PC-3 (cell line): ENCODE data around the gene RBMS2. TPM values are rescaled to one million over a fixed set of nuclear protein-coding genes. Genes with fewer than 3 reads are reported as not detected.

ENCODE experiments used
- ATAC-seq: fragments of 200-7000 bp; cut with Tn5 transposase; 2 replicates; pipeline ENCODE4 v1.9.1; 2020; ENCODE audit warnings: mild to moderate bottlenecking, moderate library complexity
- BruUV-seq: library from RNA; stranded (reverse); fragments of 400-500 nt; replicated peaks from 2 replicates; lab custom pipeline; 2021; lab: Mats Ljungman, UMichigan
- CTCF ChIA-PET: fragments of 300-600 bp; sonication (Branson Sonifier 250); formaldehyde crosslinking; loops from one replicate; lab custom pipeline; 2022; ENCODE audit warnings: antibody characterized with exemption; lab: Charles Lee
- POLR2A ChIA-PET: fragments of 300-600 bp; sonication (Branson Sonifier 250); formaldehyde crosslinking; loops from one replicate; lab custom pipeline; 2022; ENCODE audit warnings: antibody characterized with exemption; ENCODE audit not compliant: unreplicated experiment; lab: Charles Lee
- DNase-seq: peaks from one replicate; pipeline ENCODE4 v3.0.0-alpha.2; 2015
- H2AFZ ChIP-seq: fragments of 300-600 bp; sonication (generic); 2 replicates; pipeline ENCODE4 v1.6.0; 2016; ENCODE audit warnings: antibody characterized with exemption, low read length
- H3F3A ChIP-seq: fragments of 300-600 bp; sonication (generic); one replicate; pipeline ENCODE4 v1.6.0; 2017; ENCODE audit warnings: antibody characterized with exemption, low read length, control low read depth, mild to moderate bottlenecking; ENCODE audit not compliant: unreplicated experiment
- H3K27ac ChIP-seq: fragments of 300-600 bp; sonication (generic); 2 replicates; pipeline ENCODE4 v1.5.1; 2016; ENCODE audit warnings: mild to moderate bottlenecking, low read length
- H3K27me3 ChIP-seq: fragments of 300-600 bp; sonication (generic); 2 replicates; pipeline ENCODE4 v1.6.1; 2016; ENCODE audit warnings: low read length, mixed read lengths
- H3K36me3 ChIP-seq: fragments of 300-600 bp; sonication (generic); 2 replicates; pipeline ENCODE4 v1.6.1; 2016; ENCODE audit warnings: low read depth, mixed run types, low read length, mixed read lengths
- H3K4me1 ChIP-seq: fragments of 300-600 bp; sonication (generic); 2 replicates; pipeline ENCODE4 v1.5.1; 2016; ENCODE audit warnings: low read length; ENCODE audit not compliant: insufficient read depth
- H3K4me2 ChIP-seq: fragments of 300-600 bp; sonication (generic); 2 replicates; pipeline ENCODE4 v1.6.0; 2016; ENCODE audit warnings: low read length
- H3K4me3 ChIP-seq: fragments of 300-600 bp; sonication (generic); 2 replicates; pipeline ENCODE4 v1.5.1; 2016; ENCODE audit warnings: mild to moderate bottlenecking, low read length, mixed read lengths
- H3K79me2 ChIP-seq: fragments of 300-600 bp; sonication (generic); 2 replicates; pipeline ENCODE4 v1.6.1; 2017; ENCODE audit warnings: low read length, mixed read lengths
- H3K9ac ChIP-seq: fragments of 300-600 bp; sonication (generic); 2 replicates; pipeline ENCODE4 v1.6.0; 2016; ENCODE audit warnings: mild to moderate bottlenecking, low read length
- H3K9me2 ChIP-seq: fragments of 300-600 bp; sonication (generic); replicated peaks from 2 replicates; pipeline ENCODE4 v1.6.1; 2016; ENCODE audit warnings: mixed run types, low read length, mixed read lengths
- H3K9me3 ChIP-seq: fragments of 300-600 bp; sonication (generic); 2 replicates; pipeline ENCODE4 v1.6.1; 2016; ENCODE audit warnings: low read length, mixed read lengths
- H4K20me1 ChIP-seq: fragments of 300-600 bp; sonication (generic); 2 replicates; pipeline ENCODE4 v1.6.1; 2016; ENCODE audit warnings: low read length, mixed read lengths
- EZH2 ChIP-seq: fragments of 300-600 bp; sonication (generic); IDR thresholded peaks from one replicate; pipeline ENCODE4 v1.6.1; 2017; ENCODE audit warnings: antibody characterized with exemption, mild to moderate bottlenecking, low read length; ENCODE audit not compliant: unreplicated experiment
- EZH2phosphoT487 ChIP-seq: fragments of 300-600 bp; sonication (generic); IDR thresholded peaks from 2 replicates; pipeline ENCODE4 v1.6.1; 2018; ENCODE audit warnings: mild to moderate bottlenecking, antibody characterized with exemption, low read length, borderline replicate concordance
- intact Hi-C: fragments of 100-400 bp; cut with micrococcal nuclease; formaldehyde crosslinking; loops from 2 replicates; pipeline ENCODE4 v1.9.0; 2023
- total RNA-seq: library from RNA; depleted of rRNA; stranded (reverse); fragments of >200 nt; gene quantifications from 2 replicates; pipeline ENCODE4 v1.2.3, GENCODE V29; 2014
- TF ChIP-seq, protein P1 (sequence below): fragments of 300-600 bp; sonication (generic); conservative IDR thresholded peaks from 2 replicates; pipeline ENCODE4 v1.5.1; 2017; ENCODE audit warnings: antibody characterized with exemption, low read depth, mild to moderate bottlenecking, low read length

Gene RBMS2
- total RNA-seq, 1 experiment from 2014 or later, result 10.2 TPM

DNA sequence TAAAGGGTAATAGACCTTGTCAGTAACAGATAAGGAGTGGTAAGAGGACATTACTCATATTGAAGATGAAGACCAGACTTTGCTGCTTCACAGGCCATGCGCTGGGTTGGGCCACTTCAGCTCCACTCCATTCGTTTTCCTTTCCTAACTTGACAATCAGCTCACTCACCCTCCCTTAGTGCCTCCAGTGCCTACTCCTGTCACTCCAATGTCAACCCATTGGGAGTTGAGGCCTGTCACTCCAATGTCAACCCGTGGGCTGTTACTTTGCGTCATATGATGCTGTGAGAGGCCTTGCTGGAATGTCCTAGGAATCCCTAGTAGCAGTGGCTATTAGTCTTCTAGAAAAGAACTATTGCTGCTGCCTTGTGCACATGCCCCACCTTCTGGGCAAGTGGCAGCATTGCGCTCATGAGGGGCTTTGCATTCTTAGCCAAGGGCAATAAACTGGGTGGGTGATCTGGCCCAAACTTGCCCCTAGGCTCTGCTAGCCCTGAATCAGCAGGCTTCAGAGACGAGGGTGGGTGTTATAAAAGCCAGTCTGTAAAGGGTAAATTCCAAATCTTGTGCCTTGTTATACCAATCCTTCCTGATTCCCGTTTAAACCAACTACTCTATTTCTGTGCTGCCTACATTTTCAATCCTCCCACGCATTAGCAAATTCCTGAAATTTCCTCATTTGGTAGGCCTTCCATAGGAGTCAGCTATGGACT, 72.4 kb downstream of the RBMS2 start:
- ChIA-PET CTCF (interaction anchor here (0.6 to 1.5 kb wide), 2 partner anchors 43 to 80 kb away, joined by 3 to 4 read pairs; no protein-coding TSS in a partner anchor), POLR2A (no interaction called here)
- Histone ChIP-seq H3K9ac (no peak overlapping the region), H3K27me3 (no peaks in the 10 kb centered on the region), H3K4me1 (no peaks in the 10 kb centered on the region), H4K20me1 (no peaks in the 10 kb centered on the region), H3K36me3 (peaks cover 19% of the 10 kb centered on the region; the same call in 1 of the 2 replicates), H3K79me2 (no peaks in the 10 kb centered on the region), H3K9me3 (no peaks in the 10 kb centered on the region), H3F3A (no peaks in the 10 kb centered on the region), H2AFZ (no peak overlapping the region), H3K27ac (no peak overlapping the region), H3K9me2 (no peaks in the 10 kb centered on the region), H3K4me2 (no peak overlapping the region), H3K4me3 (no peak overlapping the region)
- DNase-seq (peak; percentile 78), ATAC-seq (peak; percentile 65)
- intact Hi-C loops, result loop anchor here (1.0 to 5.0 kb wide), 2 partner anchors 81 to 97 kb away; no protein-coding TSS in a partner anchor
- no peak for TF ChIP-seq EZH2phosphoT487
- TF ChIP-seq, protein P1, sequence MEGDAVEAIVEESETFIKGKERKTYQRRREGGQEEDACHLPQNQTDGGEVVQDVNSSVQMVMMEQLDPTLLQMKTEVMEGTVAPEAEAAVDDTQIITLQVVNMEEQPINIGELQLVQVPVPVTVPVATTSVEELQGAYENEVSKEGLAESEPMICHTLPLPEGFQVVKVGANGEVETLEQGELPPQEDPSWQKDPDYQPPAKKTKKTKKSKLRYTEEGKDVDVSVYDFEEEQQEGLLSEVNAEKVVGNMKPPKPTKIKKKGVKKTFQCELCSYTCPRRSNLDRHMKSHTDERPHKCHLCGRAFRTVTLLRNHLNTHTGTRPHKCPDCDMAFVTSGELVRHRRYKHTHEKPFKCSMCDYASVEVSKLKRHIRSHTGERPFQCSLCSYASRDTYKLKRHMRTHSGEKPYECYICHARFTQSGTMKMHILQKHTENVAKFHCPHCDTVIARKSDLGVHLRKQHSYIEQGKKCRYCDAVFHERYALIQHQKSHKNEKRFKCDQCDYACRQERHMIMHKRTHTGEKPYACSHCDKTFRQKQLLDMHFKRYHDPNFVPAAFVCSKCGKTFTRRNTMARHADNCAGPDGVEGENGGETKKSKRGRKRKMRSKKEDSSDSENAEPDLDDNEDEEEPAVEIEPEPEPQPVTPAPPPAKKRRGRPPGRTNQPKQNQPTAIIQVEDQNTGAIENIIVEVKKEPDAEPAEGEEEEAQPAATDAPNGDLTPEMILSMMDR, result peak; percentile 92
- BruUV-seq, result no TSS peak

GRCh38 chr12:56596815-56597214, 75.2 kb downstream of the RBMS2 start:
- no peaks in the 10 kb centered on the region for H3K27me3 ChIP-seq
- DNase-seq (no peak), ATAC-seq (no peak)
- no peaks in the 10 kb centered on the region for H4K20me1 ChIP-seq
- no peaks in the 10 kb centered on the region for H3K4me1 ChIP-seq
- H3K4me3 ChIP-seq, result no peak overlapping the region
- no peaks in the 10 kb centered on the region for H3K79me2 ChIP-seq
- H3K9me3 ChIP-seq, result no peaks in the 10 kb centered on the region
- no peaks in the 10 kb centered on the region for H3K9me2 ChIP-seq
- no peak overlapping the region for H3K27ac ChIP-seq
- ChIA-PET POLR2A (no interaction called here), CTCF (interaction anchor here (1.3 kb wide), 1 partner anchor 40 kb away, joined by 8 read pairs; no protein-coding TSS in a partner anchor)
- BruUV-seq, result no TSS peak
- no peak overlapping the region for H2AFZ ChIP-seq
- TF ChIP-seq EZH2 (no peak), EZH2phosphoT487 (no peak)
- TF ChIP-seq, protein P1, result no peak
- peaks cover 42% of the 10 kb centered on the region for H3K36me3 ChIP-seq
- no peak overlapping the region for H3K9ac ChIP-seq
- no peaks in the 10 kb centered on the region for H3F3A ChIP-seq
- intact Hi-C loops, result no loop called here
- no peak overlapping the region for H3K4me2 ChIP-seq

DNA sequence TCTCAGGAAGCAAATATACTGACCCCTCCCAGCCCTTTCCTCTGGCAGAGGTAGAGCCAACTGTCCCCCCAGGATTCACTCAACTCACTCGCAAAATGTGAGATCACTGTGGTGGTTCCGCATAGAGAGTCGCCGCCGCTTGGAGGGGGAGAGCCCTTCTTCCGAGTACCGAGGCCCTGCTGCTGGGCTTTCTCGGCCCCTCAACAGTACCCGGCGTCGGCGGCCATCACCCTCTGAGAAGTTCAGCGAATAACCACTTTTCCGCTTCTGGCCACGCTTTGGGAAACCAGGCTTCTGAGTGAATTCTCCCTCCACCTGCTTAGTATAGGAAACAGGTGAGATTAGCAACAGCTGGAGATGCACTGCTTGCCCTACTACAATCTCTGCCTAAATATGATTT, 77.4 kb downstream of the RBMS2 start:
- TF ChIP-seq EZH2phosphoT487 (no peak), EZH2 (no peak)
- TF ChIP-seq, protein P1, result no peak
- no peak overlapping the region for H3K9ac ChIP-seq
- H3K27ac ChIP-seq, result no peak overlapping the region
- ChIA-PET POLR2A (no interaction called here), CTCF (no interaction called here)
- H3K9me2 ChIP-seq, result no peaks in the 10 kb centered on the region
- H3F3A ChIP-seq, result no peaks in the 10 kb centered on the region
- H2AFZ ChIP-seq, result no peak overlapping the region
- H3K4me2 ChIP-seq, result no peak overlapping the region
- no peaks in the 10 kb centered on the region for H3K9me3 ChIP-seq
- no TSS peak for BruUV-seq
- H4K20me1 ChIP-seq, result no peaks in the 10 kb centered on the region
- H3K27me3 ChIP-seq, result no peaks in the 10 kb centered on the region
- DNase-seq, result no peak
- no peak for ATAC-seq
- intact Hi-C loops, result no loop called here
- H3K79me2 ChIP-seq, result no peaks in the 10 kb centered on the region
- no peak overlapping the region for H3K4me3 ChIP-seq
- peaks cover 60% of the 10 kb centered on the region for H3K36me3 ChIP-seq
- no peaks in the 10 kb centered on the region for H3K4me1 ChIP-seq
